NCI-H748 treated with DMSO at 0.1 percent for 48 hours (cell line): Measurements from ENCODE around the gene ATP6V0A1.
A peak's percentile ranks its signal among the peaks of the same experiment; 100 is the strongest.
"Not testable (repeated sequence)": the region's sequence is repeated elsewhere in the genome, so short reads cannot be mapped to it uniquely, and the experiment has no call there.

Experiments used
- DNase-seq: peaks from one replicate; lab custom pipeline; 2025; lab: John Stamatoyannopoulos, UW

Gene ATP6V0A1

GRCh38 chr17:42458497-42459255, at the start of gene ATP6V0A1:
TSS of gene ATP6V0A1 (plus strand) at chr17:42458878. CDS start at chr17:42460895, 2,017 bp downstream.
- DNase-seq = peak; percentile 68

GRCh38 chr17:42409523-42410318, 49.0 kb upstream of the ATP6V0A1 start:
- no peak for DNase-seq

GRCh38 chr17:42410319-42410685, 48.4 kb upstream of the ATP6V0A1 start:
- DNase-seq = no peak

- DNase-seq = no peak
Measured at GRCh38 chr17:42411361-42411760, 47.3 kb upstream of the ATP6V0A1 start.

DNA sequence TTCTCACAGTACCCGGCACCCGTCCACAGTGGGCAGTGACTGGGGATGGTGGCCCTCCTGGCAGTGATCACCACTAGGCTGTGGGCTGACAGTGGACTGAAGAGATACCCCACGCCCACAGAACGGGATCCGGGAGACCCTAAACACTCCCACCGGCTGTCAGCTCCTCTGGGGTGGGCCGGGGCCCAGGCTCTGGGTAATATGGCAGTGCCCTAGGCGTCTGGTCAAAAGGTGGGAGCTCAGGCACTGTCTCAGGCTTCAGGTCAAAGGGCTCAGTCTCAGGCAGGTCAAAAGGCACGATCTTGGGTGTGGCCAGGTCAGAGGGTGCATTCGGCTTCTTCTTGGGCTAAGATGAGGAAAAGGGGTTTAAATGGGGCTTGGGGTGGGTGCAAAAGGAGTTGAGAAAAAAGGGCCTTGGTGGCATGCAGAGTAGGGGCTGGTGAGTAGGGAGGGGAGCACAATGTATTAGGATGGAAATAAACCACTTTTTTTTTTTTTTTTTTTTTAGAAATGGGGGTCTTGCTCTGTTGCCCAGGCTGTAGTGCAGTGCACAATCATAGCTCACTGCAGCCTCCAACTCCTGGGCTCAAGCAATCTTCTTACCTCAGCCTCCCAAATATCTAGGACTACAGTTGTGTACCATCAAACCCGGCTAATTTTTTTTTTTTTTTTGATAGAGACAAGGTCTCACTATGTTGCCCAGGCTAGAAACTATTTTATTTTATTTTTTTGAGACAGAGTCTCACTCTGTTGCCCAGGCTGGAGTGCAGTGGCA, 46.6 kb upstream of the ATP6V0A1 start:
- DNase-seq = no peak

DNA sequence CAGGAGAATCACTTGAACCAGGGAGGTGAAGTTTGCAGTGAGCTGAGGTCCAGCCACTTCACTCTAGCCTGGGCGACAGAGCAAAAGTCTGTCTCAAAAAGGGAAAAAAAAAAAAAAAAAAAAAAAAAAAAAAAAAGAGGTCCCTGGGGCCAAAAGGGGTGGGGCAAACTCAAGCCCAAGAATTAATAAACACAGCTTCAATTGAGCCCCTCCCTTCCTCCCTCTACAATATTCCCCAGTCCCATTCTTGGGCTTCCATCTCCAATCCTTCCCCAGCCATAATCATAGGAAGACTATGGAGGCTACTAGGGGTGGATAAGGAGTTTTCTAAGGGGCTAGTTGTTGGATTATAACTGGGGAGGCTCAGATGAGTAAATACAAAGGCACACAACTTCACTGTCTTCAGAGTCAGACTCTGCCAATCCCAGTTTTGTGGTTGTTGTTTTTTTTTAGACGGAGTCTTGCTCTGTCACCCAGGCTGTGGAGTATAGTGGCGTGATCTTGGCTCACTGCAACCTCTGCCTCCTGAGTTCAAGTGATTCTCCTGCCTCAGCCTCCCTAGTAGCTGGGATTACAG, 45.1 kb upstream of the ATP6V0A1 start:
- DNase-seq = no peak

DNA sequence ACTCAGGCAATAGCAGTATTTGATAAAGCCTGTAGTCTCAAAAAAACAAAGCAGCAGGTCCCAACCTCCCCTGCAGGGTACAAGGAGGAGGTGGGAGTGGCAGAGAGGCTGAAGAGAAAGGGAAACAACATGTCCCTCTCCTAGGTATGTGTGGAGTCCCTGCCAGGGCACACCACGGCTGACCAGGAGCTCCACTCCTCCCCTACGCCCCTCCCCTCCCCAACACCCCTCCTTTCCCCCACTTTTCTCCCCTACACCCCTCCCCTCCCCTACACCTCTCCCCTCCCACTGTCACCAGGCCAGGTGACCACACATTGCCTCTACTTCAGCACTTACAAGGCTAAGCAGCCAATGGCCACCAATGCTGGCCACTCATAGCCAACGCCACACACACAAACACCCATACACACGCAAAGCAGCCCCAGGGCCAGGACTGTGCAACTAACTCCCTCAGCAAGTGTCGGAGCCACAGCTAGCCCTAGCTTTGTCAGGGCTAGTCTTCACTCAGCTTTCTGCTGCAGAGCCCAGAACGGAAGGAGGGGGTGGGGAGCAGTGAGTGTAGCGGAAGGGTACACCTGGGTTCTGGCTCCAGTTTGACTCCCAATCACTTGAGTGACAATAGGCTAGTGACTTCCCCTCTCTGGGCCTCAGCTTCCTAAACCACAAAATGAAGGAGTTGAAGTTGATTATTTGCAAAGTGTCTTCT, 43.8 kb upstream of the ATP6V0A1 start:
- no peak for DNase-seq

- DNase-seq = not testable (repeated sequence)
Measured at GRCh38 chr17:42417981-42418380, 40.7 kb upstream of the ATP6V0A1 start.

DNA sequence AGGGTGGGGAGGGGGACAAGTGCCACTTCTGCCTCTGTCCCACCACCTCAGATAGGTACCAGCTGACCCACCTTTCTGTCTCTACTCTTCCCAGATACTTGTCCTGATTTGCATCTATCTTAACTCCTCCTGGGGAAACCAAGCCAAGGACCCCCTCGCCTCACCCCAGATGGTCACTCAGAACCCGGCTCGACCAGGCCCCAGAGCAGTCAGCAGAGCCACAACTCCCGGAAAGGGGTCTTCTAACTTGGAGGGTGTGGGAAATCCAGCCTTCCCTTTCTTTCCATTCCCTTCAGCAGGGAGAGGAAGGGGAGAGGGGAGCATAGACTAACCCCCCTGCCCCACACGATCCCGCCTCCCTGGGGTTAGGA, 37.6 kb upstream of the ATP6V0A1 start:
- no peak for DNase-seq

- DNase-seq = no peak
Measured at GRCh38 chr17:42421507-42422338, 37.0 kb upstream of the ATP6V0A1 start.

- DNase-seq = no peak
Measured at GRCh38 chr17:42422412-42422957, 36.2 kb upstream of the ATP6V0A1 start.

DNA sequence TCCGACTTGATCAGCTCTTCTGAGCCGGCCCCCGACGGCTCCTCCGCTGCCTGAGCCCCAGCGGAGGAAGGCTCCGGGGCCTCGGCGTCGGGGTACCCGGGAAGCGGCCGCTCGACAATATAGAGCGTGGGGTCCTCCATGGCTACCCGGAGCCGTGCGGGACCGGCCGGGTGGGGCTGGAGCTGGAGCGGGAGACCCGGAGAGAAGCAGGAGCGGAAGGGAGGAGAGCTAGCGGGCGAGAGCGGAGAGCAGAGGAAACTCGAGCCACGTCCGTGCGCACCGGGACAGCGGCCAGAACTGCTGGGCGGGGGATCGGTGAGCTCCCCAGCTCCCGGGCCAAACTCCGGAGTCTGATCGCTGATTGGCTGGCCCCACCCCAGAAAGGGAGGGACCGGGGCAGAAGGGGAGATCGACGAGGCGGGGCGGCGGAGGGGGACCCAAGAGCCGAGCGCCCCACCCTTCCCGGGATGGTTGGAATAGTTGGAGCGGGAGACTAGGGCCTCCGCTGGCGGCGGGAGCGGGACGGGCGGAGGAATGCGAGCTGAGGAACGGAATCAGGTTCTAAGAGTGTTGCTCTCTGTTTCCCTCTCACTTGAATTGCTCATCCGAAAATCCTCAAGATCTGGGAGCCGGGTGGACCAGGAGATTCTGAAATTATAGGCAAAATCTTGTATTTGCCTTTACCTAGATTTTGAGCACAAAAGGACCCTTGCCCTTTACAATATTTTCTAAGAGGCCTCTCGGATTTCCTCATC, 35.5 kb upstream of the ATP6V0A1 start, which contains the start of gene CAVIN1:
Gene CAVIN1, minus strand, starts transcription at position 299 of the 755 bp plus-strand sequence. Its CDS starts 159 bp downstream, at position 140.
- DNase-seq = peak; percentile 9

GRCh38 chr17:42423766-42424165, 34.9 kb upstream of the ATP6V0A1 start:
- DNase-seq = no peak

GRCh38 chr17:42424991-42425610, 33.6 kb upstream of the ATP6V0A1 start:
- DNase-seq = no peak

DNA sequence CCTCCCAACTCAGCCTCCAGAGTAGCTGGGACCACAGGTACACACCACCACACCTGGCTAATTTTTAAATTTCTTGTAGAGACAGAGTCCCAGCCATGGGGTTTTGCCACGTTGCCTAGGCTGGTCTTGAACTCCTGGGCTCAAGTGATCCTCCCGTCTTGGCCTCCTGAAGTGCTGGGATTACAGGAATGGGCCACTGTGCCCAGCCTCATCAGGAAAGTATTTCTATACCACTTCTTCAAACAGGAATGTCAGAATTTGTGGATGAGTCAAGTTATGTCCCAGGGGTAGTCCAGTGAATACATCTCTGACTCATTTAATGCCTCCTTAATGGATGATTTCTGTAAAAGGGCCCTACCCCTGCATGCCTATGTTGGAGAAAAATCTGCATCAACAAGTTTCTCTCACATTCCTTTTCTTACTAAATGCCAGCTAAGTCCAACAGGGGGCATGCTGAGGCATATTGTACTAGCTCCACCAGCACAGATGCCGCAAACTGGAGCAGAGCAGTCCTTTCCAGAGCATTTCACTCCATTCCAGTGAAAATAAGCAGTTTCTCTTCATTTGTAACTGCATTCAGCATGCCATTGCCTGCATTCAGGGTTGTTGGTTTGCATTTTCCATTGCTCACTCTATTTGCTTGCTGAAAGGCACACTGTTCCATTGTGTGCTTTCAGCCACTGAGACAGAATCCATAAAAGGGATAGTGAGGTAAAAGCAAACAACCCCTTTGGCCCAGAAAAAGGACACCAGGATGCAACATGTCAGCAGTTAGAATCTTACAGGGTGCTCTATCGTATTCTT, 30.3 kb upstream of the ATP6V0A1 start:
- DNase-seq = no peak

DNA sequence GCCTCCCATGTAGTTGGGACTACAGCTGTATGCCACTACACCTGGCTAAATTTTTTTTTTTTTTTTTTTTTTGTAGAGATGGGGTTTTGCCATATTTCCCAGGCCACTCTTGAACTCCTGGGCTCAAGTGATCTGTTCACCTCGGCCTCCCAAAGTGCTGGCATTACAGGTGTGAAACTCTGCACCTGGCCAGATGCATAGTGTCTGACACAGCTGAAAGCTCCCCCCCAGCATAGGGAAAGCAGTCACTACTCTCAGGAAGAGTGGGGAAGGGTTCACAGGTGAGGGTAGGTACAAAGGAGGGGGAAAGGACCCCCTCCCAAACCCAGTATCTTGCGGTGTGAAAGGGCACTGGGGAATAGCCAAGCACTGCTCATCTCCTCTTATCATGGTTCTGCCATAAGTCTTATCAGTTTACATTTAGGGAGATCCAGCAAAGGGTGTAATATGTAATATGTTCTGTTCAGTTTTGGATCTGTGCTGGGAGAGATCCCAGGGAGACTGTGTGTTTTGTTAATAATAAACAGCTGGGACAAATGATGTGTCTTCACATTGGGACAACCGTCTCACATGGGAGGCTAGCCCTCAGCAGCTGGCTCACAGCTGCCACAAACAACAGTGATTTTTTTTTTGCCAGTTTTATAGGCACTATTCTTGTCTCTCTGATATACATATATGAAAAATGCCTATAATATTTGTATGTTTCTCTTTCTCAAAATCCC, 28.8 kb upstream of the ATP6V0A1 start:
- DNase-seq = no peak

GRCh38 chr17:42431758-42432161, 26.9 kb upstream of the ATP6V0A1 start:
- no peak for DNase-seq

- DNase-seq = no peak
Measured at GRCh38 chr17:42436391-42436790, 22.3 kb upstream of the ATP6V0A1 start.
